HG03520 (cell line): ENCODE measurements around the gene IL4R.
"Not testable (repeated sequence)": the region's sequence is repeated elsewhere in the genome, so short reads cannot be mapped to it uniquely, and the experiment has no call there.

ENCODE experiments used
- ATAC-seq: cut with Tn5 transposase; IDR thresholded peaks from one replicate; pipeline ENCODE4 v1.9.1; 2021; ENCODE audit warnings: mild to moderate bottlenecking, moderate library complexity; ENCODE audit not compliant: unreplicated experiment

Gene IL4R

DNA sequence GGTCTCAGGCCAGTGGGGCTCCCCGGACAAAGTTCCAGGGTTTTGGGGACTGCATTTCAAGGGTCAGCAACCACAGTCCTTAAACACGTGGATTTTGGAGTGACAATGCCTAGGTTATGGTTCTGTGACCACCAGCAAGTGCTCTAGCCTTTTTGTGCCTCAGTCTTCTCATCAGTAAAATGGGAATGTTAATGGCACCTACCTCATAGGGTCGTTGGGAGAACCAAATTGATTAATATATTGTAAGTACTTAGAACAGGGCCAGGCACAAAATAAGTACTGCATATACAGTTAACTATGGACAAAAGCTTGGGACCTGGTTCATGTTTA, 13.8 kb downstream of the IL4R start:
- no peak for ATAC-seq

DNA sequence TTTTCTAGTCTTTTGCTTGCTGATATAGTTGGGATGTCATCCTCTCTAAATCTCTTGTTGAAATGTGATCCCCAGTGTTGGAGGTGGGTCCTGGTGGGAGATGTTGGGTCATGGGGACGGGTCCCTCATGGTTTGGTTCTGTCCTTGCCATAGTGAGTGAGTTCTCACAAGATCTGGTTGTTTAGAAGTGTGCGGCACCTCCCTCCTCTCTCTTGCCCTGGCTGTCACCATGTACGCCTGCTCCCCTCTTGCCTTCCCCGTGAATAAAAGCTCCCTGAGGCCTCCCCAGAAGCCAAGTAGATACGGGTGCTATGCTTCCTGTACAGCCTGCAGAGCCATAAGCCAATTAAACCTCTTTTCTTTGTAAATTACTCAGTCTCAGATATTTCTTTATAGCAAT, 15.2 kb downstream of the IL4R start:
- ATAC-seq = no peak

DNA sequence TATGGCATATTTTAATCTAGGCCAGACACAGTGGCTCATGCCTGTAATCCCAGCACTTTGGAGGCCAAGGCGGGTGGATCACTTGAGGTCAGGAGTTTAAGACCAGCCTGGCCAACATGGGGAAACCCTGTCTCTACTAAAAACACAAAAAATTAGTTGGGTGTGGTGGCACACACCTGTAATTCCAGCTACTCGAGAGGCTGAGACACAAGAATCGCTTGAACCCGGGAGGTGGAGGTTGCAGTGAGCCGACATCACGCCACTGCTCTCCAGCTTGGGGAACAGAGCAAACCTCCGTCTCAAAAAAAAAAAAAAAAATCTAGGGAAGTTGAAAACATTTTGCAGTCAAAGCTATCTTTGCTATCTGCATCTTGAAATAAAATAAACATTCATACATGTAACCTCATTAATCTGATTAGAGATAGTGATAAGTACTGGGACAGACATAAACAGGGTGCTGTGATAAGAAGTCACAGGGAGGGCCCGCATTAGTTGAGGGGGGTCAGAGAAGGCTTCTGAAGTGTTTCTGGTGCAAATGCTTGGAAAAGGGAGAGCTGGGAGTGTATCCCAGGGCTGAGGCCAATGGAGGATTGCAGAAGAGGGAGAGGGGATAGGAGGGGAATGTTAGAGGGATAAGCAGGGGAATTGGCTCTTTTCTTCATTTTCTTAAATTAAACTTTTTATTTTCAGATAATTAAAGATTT, 15.8 kb downstream of the IL4R start:
- ATAC-seq = not testable (repeated sequence)

DNA sequence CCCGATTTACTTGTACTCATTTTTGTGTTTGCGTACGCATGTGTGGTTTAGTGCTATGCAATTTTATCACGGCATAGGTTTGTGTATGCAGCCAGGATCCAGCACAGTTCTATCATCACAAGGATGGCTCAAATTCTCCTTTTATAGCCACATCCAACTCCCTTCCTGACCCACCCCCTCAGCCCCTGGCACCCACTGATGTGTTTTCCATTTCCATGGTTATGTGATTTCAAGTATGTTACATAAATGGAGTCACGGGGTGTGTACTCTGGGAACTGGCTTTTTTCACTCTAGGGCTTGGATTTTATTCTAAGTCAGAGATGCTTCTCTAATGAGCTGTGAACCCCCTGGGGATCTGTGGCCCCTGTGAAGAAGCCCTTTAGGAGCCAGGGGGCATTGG, 16.8 kb downstream of the IL4R start:
- no peak for ATAC-seq

DNA sequence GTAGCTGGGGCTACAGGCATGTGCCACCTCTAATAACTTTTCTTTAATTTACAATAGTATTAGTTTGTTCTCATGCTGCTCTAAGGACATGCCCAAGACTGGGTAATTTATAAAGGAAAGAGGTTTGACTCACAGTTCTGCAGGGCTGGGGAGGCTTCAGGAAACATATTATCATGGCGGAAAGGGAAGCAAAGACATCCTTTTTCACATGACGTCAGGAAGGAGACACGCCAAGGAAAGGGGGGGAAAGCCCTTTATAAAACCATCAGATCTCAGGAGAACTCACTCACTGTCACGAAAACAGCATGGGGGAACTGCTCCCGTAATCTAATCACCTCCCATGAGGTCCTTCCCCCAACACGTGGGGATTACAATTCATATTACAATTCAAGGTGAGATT, 18.3 kb downstream of the IL4R start:
- no peak for ATAC-seq

DNA sequence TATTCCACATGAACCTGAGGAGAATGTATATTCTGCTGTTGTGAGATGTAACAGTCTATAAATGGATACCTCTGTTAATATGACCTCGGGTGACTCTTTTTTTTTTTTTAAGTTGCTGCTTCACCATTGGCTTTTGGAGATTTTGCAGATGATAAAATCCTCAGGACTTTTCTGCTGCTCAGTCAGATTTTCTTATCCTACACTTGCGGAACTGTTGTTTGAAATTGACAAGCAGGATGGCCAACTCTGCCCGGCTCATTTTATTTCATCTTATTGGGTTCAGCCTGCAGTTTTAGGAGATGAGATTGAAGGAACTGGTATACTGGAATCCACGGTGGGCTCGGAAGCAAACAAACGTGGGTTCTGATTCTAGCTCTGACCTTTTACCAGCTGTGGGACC, 19.3 kb downstream of the IL4R start:
- ATAC-seq = no peak

DNA sequence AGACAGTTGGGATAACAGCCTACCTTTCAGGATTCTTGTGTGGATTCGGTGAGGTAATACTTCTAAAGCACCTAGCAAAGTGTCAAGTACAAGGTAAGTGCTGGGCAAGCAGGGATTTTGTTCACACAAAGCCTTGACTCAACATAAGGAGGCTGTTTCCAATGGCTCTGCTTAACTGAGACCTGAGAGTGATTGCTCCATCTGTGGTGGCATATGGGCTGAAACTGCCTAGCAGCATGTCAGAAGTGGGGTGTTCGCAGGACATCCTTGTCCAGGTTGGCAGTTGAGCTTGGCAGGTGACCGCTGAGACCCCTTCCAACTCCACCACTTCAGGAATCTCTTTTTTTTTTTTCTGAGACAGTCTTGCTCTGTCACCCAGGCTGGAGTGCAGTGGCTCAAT, 19.8 kb downstream of the IL4R start:
- no peak for ATAC-seq

DNA sequence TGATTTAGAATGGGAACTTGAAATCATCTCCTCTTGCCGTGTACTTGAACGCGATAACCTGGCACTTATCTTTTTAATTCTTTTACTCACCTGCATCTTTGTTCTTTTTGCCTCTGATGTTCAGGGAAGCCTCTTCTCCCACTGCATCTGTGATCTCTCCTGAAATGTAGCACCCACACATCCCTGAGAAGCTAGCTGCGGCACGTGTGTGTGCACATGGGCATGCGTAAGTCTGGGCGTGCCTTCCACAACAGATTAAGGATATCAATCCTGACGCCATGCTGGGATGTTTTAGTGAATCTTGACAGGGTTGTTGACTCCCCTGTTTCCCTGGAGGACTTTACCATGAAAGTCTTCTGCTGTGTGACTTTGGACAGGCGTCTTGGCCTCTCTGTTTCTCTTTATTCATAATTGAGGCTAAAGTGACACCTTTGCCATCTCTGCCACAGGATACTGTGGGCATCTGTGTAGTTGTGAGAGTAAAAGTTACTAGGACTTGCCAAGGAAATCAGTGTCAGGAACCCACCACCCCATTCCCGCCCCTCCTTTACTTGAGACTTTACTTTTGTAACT, 20.5 kb downstream of the IL4R start:
- ATAC-seq = no peak

DNA sequence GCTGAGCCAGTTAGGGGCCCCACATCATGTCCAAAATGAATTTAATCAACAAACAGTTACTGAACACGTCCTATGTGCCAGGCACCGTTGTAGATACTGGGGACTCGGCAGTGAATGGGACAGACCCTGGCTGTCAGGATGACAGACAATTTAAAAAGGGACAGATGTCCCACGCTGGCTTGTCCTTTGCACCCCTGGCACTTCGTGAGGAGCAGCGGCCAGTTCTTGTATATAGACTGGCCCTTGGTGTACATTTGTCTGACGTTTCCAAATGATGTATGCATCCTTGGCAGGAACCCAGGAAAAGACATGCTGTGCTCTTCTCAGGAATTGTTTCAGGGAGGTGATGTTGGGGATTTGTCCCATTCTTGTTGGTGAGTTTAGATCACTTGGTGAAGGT, 21.1 kb downstream of the IL4R start:
- no peak for ATAC-seq

DNA sequence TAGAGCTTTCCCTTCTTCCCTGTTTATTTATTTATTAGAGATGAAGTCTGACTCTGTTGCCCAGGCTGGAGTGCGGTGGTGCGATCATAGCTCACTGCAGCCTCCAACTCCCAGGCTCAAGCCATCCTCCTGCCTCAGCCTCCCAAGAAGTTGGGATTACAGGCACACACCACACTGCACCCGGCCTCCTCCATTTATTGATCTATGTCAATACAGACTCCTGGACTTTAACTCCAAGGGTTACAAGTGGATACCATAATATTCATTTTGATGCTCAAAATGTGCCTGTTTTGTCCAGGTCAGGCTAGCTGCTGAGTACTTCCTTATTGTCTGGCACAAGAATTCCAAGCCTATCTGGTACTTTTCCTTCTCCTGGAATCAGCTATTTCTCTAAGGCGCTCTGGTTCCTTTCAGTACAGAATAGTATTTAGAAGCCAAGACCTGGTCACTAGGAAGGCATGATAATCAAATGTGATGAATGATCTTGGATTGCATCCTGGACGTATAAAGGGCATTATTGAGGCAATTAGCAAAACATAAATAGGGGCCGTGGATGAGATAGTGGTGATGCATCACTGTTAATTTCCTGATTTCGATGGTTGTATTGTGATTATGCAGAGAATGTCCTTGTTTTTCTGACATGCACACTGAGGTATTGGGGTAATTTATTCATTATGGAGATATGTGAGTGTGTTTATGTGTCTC, 21.7 kb downstream of the IL4R start:
- no peak for ATAC-seq

DNA sequence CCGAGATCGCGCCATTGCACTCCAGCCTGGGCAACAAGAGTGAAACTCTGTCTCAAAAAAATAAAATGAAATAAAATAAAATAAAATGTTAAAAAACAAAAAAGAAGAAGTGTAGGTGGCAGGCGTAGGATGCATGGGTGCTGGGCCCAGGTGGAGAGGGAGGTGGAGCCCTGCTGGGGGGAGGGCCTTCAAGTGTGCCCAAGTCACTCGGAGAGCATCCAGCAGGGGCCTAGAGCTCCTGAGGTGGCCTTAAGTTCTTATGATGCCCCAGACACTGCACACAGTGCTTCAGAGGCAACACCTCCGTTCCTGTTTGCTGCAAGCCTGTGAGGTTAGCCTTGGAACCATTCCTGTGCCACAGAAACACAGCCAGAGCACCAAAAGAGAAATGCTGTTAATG, 23.2 kb downstream of the IL4R start:
- no peak for ATAC-seq

DNA sequence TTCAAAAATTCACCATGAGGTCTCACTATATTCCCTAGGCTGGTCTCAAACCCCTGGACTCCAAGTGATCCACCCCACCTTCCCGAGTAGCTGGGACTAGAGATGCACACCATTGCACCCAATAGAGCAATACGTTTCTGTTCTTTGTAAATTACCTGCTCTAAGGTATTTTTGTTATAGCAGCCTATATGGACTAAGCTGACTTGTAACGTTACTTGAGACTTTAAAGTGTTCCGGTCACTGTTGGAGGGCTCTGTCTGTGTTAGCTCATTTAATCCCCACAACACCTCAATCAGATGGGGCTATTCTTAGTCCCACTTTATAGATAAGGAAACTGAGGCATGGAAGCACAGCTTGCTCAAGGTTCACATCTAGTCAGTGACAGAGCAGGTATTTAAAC, 25.4 kb downstream of the IL4R start:
- no peak for ATAC-seq

DNA sequence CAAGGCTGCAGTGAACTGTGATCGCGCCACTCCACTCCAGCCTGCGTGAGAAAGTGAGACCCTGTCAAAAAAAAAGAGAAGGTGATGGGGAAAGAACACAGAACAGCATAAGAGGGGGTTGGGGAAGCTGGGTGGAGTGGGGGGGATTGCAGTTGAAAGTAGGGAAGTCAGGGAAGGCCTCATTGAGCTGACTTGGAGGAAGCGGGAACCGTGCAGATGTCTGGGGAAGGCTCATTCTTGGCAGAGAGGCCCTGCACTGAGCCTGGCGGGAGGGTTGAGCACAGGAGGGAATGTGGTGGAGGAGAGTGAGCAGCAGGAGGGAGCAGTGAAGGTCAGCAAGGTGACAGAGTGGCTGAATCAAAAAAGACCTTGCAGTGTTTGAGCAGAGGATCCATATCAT, 26.9 kb downstream of the IL4R start:
- ATAC-seq = no peak

DNA sequence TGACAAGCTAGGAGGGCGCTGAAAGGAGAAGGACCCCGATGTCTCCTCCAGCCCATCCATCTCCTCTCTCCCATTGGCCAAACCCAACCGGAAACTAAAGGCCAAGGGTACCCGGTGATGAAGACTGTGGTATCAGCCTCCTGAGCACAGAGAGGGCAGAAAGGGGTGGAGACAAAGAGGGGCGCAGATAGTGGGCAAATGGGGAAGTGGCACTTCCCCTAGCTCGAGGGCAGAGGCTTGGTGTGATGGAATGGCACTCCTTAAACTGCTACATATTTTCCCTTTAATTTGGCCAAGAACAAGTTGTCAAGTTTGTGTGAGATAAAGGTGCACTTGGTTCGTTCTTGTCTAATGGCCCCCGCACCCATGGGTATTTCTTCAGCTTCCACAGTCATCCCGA, 27.8 kb downstream of the IL4R start:
- ATAC-seq = no peak

DNA sequence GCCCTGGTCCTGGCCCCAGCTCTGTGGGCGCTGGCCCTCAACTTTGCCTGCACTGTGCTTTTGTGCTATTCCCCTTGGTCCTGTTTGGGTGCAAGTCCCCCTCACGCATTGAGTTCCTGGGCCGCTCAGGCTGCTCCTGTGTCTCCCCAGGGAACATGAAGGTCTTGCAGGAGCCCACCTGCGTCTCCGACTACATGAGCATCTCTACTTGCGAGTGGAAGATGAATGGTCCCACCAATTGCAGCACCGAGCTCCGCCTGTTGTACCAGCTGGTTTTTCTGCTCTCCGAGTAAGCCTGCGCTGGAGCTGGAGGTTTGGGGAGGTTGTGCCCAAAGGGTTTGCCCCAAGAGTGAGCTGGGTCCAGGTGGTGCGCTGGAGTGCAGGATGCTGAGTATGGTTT, 28.2 kb downstream of the IL4R start:
- ATAC-seq = no peak

DNA sequence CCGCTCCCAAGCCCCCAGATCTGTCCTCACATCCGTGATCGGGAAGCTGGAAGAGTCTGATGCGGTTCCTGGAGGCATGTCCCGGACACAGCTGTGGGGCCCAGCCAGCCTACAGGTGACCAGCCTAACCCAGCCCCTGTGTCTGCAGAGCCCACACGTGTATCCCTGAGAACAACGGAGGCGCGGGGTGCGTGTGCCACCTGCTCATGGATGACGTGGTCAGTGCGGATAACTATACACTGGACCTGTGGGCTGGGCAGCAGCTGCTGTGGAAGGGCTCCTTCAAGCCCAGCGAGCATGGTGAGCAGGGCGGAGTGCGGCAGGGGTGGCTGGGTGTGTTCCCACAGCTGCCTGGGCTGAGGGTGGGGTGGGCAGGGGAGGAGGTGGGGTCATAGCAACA, 30.9 kb downstream of the IL4R start:
- no peak for ATAC-seq

DNA sequence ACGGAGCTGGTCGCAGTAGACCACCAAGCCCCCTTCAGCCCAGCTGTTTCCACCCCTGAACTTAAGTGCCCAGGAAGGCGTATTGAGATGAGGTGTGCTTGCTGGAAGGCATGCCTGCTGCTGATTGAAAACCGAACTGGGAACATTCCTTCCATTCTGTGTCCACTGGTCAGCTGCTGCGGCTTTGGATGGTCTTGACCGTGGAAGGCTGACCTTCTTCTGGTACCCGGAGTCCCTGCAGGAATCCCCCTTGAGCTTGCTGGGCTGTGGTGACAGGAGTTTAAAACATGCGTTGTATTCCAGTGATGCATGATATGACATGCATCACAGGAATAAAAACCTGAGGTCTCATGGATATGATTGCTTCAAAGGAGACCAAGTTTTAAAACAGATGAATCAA, 31.4 kb downstream of the IL4R start:
- no peak for ATAC-seq

DNA sequence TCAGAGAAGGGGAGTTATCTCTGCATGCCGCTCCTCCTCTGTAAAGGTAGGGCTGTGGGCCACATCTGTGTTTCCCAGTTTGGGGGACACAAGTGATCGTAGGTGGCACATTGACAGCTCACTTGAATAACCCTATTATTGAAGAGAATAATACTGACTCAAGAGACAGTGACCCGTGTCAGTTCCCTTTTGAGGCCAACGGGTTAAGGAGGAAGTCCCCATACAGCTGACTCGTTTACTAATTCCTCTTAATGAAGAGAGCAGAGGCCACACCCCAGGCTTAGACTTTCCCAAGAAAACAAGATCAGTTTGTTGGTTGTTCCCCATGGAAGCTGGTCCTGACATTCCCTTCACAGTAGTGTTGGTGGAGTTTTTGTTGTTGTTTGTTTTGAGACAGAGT, 33.0 kb downstream of the IL4R start:
- ATAC-seq = no peak

DNA sequence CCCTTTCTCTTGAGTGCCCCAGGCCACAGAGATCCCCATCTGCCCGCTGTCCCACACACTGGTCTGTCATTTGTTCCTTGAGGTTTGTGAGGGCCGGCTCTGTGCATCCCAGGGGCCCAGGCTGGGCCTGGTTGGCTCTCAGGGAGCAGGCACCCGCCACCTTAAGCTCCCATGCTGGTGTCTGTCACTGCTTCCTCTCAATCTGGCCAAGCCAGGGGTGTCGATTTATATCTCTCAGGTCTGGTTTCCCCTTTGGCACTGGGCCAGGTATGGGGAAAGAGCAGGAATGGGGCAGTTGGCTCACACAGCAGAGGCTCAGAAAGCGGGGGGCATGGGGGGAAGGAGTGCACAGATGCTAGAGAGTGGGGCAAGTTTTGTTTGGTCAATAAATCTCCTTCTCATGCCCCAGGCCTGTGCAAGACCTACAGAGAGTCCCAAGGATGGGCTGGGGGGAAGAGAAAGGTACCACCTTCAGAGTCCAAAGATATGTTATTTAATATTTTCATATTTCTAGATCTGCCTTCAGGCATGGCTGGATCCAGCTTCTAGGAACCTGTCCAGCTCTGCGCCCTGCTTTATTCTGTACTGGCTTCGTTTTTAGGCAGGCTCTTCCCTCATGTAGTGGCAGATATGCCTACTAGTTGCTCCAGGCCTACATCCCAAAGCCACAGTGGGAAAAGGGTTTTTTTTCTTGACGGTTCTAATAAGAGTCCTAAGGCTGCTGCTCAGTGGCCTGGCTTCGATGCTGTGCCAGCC, 34.3 kb downstream of the IL4R start:
- no peak for ATAC-seq

DNA sequence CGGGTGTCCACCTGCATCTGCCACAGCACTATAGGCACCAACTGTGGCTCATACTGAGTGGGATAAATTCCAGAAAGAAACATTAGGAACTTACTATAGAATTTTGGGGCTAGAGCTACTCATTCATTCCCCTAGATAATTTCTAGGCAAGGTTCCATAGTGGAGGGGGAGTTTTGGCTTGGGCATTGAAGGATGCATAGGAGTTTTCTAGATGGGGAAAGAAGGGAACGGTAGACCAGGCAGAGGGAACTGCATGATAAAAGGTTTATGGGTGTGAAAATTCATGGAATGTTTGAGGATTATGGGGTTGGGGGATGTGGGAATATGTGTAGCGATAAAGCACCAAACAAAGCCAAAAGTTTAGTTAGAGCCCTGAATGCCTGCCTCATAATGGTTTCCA, 35.5 kb downstream of the IL4R start:
- ATAC-seq = no peak

DNA sequence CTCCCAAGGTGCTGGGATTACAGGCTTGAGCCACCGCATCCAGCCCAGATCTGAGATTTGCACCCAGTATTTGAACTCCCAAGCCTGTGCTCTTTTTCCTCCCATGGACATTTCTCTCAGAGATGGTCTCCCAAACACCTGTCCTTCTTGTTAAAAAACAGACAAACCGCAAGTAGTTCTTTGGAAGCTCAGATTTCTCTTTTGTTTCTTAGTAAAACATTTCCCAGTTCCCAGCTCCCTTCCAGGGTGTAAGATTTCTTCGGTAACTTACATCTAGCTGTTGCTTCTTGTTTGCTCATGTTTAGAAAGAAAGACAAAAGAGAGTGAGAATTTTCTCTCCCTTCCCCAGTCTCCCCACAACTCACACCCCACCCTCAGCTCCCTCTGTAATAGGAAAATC, 36.2 kb downstream of the IL4R start:
- ATAC-seq = no peak

DNA sequence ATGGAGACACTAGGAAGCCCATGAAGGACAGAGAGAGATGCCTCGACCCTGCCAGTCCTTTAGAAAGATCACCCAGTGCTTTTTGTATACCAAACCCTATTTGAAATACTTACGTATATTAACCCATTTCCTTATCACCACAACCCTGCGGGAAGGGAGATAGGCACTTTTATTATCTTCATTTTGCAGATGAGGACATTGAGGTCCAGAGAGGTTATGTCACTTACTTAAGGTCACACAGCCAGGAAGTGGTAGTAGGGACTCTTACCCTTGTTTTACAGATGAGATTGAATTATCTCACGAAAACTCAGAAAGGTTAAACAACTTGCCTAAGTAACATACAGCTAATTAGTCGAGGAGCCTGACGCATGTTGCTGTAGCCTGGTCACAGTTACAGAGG, 38.2 kb downstream of the IL4R start:
- ATAC-seq = no peak
